Measurements from ENCODE around the gene NUP58.
"Not testable (repeated sequence)": the region's sequence is repeated elsewhere in the genome, so short reads cannot be mapped to it uniquely, and the experiment has no call there.

Gene NUP58

GRCh38 chr13:25306671-25307464, 5.4 kb downstream of the NUP58 start:
- DNase-seq (ENCODE audit: low read depth in 2 of 3, low spot score in 1 of 3) = no peak

DNA sequence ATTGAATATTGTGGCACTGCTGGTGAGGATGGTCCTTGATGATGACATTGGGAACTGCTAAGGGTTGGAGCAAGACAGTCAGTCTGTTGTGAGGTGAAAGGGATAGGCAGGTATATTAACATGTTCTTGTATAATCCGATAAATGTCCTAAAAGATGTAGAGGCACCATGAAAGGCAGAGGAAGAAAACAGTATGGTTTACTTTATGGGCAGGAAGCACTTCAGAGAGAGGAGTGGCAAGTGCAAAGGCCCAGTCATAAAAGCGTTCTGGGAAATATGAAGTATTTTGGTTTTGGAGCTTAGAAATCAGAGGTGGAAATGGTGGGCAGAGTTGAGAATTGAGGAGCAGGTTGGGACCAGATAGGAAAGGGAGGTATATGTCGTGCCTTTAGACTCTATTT, 9.5 kb downstream of the NUP58 start:
- no peak for DNase-seq (ENCODE audit: low read depth in 2 of 3, low spot score in 1 of 3)

DNA sequence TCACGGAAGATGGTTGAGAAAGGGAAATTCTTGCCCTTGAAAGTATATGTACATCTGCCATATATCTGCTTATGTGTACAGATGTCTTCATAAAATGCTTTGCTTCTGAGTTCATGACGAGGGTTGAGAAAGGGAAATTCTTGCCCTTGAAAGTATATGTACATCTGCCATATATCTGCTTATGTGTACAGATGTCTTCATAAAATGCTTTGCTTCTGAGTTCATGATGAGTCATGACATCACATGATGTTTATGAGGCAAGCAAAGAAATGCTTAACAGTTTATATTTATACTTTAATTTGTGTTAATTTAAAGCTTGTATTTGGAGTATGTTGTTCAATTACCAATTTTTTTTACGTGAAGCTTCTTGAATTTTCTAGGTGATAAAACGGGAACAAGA, 17.5 kb downstream of the NUP58 start:
- not testable (repeated sequence) for DNase-seq (ENCODE audit: low read depth in 2 of 3, low spot score in 1 of 3)

- no peak for DNase-seq (ENCODE audit: low read depth in 2 of 3, low spot score in 1 of 3)
Observed at GRCh38 chr13:25319771-25320170, 18.3 kb downstream of the NUP58 start.

GRCh38 chr13:25324100-25324499, 22.7 kb downstream of the NUP58 start:
- DNase-seq (ENCODE audit: low read depth in 2 of 3, low spot score in 1 of 3) = no peak

- no peak for DNase-seq (ENCODE audit: low read depth in 2 of 3, low spot score in 1 of 3)
Observed at GRCh38 chr13:25329706-25330105, 28.3 kb downstream of the NUP58 start.

GRCh38 chr13:25330541-25330940, 29.1 kb downstream of the NUP58 start:
- DNase-seq (ENCODE audit: low read depth in 2 of 3, low spot score in 1 of 3) = no peak

DNA sequence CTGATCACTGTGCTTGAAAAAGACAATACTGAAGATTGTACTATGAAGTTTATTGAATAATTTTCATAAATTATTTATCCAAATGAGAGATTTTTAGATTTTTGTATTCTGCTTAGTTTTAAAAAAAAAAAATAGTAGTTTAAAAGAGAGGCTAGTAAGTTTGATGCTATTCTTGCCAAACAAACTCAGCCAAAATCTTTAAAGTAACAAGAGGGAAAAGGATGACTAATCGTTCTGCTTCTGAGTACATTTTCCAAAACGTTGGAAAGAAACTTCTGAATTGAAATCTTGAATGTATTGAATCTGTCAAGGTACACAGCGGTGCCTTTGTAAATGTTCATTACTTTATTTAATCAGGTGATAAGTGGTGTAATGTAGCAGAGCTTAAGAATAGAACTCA, 34.4 kb downstream of the NUP58 start:
- no peak for DNase-seq (ENCODE audit: low read depth in 2 of 3, low spot score in 1 of 3)

- no peak for DNase-seq (ENCODE audit: low read depth in 2 of 3, low spot score in 1 of 3)
Observed at GRCh38 chr13:25345576-25345975, 44.2 kb downstream of the NUP58 start.

DNA sequence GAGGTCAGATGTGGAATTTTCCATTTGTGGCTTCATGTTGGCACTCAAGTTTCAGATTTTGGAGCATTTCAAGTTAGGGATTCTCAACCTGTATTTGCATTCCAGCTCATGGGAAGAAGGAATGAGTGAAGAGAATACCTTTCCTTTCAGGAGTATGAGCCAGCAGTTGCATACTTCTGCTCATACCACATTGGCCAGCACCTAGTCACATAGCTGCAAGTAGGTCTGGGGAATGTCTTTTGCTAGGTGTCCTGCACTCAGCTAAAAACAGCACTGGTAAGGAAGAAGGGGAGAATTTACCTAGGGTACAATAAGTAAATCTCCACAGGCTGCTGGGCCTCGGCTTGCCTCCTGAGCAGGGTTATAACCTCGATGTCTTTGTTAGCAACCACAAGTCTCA, 45.7 kb downstream of the NUP58 start:
- DNase-seq (ENCODE audit: low read depth in 2 of 3, low spot score in 1 of 3) = no peak

DNA sequence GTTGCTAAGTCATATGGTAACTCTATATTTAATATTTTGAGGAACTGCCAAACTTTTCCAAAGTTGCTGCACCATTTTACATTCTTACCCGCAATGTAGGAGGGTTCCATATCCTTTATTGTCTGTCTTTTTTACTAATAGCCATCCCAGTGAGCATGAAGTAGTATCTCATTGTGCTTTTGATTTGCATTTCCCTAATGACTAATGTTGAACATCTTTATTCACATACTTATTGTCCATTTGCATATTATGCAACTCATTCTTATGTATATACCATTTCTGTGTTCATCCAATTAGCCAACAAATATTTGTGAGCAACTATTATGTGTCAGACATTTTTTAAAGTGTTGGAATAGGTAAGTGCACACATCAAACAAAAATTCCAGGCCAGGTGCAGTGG, 50.0 kb downstream of the NUP58 start:
- no peak for DNase-seq (ENCODE audit: low read depth in 2 of 3, low spot score in 1 of 3)

DNA sequence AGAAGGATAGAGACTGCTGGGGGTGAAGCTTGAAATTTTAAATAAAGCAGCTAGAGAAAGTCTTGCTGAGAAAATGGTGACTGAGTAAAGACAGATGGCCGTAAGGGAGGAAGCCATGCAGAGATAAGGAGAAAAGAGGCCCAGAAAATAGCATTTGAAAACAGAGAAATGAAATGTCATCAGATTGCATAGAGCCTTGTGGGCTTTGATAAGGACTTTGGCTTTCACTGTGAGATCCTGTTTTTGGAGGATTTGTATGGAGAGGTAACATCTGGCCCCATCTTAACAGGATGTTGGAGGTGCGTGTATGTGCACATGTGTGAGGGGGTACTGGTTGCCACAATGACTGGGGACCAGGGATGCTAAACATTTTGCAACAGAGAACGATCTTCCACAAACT, 50.8 kb downstream of the NUP58 start:
- no peak for DNase-seq (ENCODE audit: low read depth in 2 of 3, low spot score in 1 of 3)

- DNase-seq (ENCODE audit: low read depth in 2 of 3, low spot score in 1 of 3) = no peak
Observed at GRCh38 chr13:25352806-25353205, 51.4 kb downstream of the NUP58 start.

DNA sequence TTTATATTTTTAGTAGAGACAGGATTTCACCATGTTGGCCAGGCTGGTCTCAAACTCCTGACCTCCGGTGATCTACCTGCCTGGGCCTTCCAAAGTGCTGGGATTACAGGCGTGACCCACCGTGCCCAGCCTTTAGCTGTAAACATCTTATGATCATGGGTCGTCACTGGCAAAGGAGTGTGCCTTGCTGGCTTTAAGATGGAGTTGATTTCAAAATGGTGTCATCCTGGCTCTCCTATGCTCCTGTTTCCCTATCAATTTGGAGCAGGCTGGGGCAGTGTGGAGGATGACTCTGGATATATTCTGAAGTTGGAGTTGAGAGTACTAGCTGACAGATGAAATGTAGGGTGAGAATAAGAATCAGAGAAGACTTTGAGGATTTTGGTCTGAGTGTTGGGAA, 51.9 kb downstream of the NUP58 start:
- DNase-seq (ENCODE audit: low read depth in 2 of 3, low spot score in 1 of 3) = no peak

- DNase-seq (ENCODE audit: low read depth in 2 of 3, low spot score in 1 of 3) = no peak
Observed at GRCh38 chr13:25354377-25354776, 53.0 kb downstream of the NUP58 start.

DNA sequence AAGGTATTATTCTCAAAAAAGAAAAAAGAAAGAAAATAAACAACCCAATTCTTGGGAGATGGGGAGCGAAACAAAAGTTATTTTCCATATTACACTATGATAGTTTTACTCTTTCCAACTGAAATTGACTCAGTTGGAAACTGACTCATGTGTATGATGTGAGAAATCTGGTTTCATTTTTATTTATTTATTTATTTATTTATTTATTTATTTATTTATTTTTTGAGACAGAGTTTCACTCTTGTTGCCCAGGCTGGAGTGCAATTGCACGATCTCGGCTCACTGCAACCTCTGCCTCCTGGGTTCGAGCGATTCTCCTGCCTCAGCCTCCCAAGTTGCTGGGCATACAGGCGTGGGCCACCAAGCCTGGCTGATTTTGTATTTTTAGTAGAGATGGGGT, 59.0 kb downstream of the NUP58 start:
- not testable (repeated sequence) for DNase-seq (ENCODE audit: low read depth in 2 of 3, low spot score in 1 of 3)

GRCh38 chr13:25365720-25366235, 64.4 kb downstream of the NUP58 start:
- no peak for DNase-seq (ENCODE audit: low read depth in 2 of 3, low spot score in 1 of 3)

- no peak for DNase-seq (ENCODE audit: low read depth in 2 of 3, low spot score in 1 of 3)
Observed at GRCh38 chr13:25371158-25371874, 69.9 kb downstream of the NUP58 start.

DNA sequence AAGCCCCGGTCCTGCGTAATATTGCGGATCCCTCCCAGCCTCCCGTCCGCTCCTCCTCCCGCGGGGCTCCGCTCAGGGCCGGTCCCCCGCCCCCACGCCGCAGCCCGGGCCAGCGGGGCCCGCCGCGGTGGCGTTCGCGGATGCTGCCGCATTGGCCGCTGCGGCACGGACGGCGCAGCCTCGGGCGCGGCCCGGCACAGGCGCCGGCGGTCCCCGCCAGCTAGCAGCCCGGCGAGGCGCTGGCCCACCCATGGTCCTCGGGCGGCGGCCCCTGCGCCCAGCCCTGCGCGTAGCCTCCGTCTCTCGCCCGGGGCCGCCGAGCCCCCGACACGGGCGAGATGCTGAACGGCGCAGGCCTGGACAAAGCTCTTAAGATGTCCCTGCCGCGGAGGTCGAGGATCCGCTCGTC, 70.5 kb downstream of the NUP58 start, which contains the start of gene ATP8A2:
ATP8A2 (plus strand) TSS at position 100 of the 409 bp plus-strand sequence; CDS start at position 339, 239 bp downstream.
- DNase-seq (ENCODE audit: low read depth in 2 of 3, low spot score in 1 of 3) = no peak

- DNase-seq (ENCODE audit: low read depth in 2 of 3, low spot score in 1 of 3) = no peak
Observed at GRCh38 chr13:25372284-25373081, 71.1 kb downstream of the NUP58 start.

DNA sequence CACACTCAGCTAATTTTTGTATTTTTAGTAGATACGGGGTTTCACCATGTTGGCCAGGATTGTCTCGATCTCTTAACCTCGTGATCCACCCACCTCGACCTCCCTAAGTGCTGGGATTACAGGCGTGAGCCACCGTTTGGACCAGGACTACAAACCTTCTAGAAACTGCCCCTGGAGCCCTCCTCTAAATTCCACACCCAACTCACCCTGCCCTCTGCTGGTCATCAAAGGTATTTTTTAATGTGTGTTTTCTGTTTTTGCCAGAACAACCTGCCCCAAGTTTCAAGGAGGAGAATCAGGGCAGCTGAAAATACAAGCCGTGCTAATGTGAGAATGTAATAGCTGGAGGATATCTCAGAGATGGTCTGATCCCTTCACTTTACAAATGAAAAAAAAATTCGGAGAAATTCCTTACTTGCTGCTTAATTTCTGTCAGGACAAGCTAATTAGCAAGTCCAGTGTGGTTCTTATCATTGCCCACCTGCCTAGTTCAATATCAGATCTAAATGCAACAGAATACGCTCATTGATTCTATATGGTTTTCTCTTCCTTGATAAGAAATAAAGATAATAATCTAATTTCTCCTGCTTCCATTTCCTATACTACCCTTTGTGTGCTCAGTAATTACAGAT, 74.4 kb downstream of the NUP58 start:
- DNase-seq (ENCODE audit: low read depth in 2 of 3, low spot score in 1 of 3) = peak in 2 of 3 donors; percentile 9 to 37

All from stimulated activated CD4-positive, alpha-beta T cell treated with anti-CD3 and anti-CD28 coated beads, Interleukin-12 subunit alpha, Interleukin-12 subunit beta, amount 100 ng/mL, for 48 hours (primary cell).